NCI-H345 treated with DMSO at 0.1 percent for 48 hours (cell line): Measurements from ENCODE around the gene NUDT12.

Source experiments
- DNase-seq: peaks from one replicate; lab custom pipeline; 2025; ENCODE audit not compliant: unreplicated experiment; lab: John Stamatoyannopoulos, UW

The NUDT12 gene

GRCh38 chr5:103541569-103541968 is 21.0 kb downstream of the NUDT12 start:
- no peak for DNase-seq

DNA sequence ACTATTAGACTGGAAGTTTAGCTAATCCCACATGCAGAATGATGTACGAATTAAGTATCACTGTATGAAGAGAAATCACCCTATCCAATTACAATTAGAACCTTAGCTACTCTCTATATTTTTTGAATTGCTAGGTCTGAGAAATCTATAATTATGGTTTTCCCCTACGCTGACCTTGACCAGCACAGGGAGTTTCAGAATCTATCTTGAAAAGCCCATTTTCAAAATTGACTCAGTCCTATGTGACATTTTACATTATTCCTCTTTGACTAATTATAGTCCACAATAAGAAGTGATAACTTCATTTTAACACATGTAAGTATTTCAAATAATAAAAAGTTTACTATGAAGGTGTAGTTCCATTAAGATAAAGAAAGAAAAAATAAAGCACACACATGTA is 21.5 kb downstream of the NUDT12 start:
- no peak for DNase-seq

DNA sequence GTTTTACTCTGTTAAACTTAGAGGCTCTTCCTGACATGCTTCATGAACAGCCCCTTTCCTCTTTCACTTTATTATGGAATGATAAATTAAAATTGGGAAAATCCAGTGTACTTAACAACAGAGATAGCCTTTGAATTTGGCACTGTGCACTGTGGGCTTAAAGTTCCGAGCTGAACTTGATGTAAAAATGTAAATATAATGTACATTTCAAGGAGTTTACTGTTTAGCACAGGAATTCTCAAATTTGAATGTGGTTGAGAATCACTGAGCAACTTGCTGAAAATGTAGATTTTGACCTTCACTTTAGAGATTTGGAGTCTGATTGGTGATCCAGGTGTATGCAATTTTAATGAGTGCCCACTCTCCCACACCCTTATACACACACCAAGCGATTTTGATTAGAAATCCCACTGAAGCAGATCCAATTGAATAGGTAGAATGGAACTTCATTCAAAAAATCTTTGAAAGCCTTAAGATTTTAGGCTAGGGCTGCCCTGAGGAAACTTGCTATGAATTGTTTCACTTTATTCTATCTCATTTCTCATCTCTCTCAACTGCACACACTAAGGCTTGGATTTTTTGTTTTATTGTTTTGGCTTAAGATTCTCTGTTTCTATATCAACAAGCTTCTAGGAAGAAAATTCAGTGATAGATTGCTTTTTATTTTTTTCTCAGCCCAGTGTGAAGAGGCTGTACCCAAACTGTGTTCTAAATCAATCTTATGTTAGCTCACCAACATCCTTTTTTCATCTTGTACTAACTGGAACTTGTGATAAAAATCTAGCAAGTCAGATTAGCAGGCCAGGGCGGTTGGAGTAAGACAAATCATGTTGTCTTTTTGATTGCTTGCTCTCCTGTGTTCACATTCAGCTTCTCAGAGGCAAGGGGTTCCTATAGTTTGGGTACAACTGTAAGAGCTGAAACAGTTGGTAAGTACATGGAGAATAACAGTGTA is 22.9 kb downstream of the NUDT12 start:
- DNase-seq = no peak

GRCh38 chr5:103532086-103532734 is 30.4 kb downstream of the NUDT12 start:
- DNase-seq = no peak

DNA sequence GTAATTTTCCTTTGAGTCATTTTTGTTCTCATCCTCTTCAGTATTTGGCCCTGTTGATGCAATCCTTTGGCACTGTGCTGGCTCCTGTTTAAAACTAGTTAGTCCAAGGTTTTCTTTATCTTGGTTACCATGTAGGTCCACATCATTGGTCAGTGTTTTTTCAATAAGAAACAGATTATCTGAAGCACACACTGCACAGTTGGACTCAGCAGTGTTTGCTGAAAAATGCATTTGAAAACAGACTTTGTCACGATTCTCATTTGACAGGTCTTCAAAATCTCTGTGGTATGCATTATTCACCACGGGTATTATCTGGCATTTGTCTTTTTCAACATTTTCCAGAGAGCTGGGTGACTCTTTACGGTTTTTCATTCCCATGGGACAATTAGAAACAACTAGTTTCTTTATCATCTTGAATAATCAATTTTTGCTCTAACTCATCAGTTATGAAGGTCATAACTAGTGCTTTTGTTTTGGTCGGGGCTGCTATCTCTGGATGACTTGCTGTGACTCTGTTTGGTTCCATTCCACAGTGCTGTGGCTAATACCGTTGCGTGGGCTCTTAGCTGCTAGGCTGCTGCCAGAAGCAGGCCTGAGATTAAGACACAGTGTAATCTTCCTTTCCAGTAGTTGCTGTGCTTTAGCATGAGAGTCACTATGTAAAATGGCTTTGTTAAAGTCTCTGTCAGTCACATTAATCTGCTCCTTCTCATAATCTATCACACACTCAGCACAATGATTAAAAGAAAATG is 36.2 kb downstream of the NUDT12 start:
- DNase-seq = no peak

GRCh38 chr5:103525361-103525760 is 37.2 kb downstream of the NUDT12 start:
- no peak for DNase-seq

DNA sequence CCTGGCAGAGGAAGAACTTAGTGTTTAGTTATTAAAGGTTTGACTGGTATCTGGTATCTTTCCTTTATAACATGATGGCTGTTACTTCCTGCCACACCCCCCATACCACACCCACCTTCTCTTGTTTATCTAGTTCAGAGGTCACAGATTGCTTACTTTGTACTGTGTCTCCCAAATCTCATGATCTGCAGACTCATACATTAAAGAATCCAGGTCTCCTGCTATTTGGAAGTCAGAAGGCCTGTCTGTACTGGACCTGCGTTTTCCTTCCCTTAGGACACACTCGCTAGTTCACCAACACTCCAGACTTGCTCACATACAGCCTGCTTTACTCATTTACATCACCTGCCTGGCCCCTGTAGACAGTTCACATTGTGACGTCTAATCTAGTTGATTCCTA is 39.3 kb downstream of the NUDT12 start:
- no peak for DNase-seq

GRCh38 chr5:103522586-103522985 is 40.0 kb downstream of the NUDT12 start:
- DNase-seq = no peak

GRCh38 chr5:103519550-103519949 is 43.0 kb downstream of the NUDT12 start:
- no peak for DNase-seq

- no peak for DNase-seq
These were observed 48.2 kb downstream of the NUDT12 start for GRCh38 chr5:103514371-103514770.

DNA sequence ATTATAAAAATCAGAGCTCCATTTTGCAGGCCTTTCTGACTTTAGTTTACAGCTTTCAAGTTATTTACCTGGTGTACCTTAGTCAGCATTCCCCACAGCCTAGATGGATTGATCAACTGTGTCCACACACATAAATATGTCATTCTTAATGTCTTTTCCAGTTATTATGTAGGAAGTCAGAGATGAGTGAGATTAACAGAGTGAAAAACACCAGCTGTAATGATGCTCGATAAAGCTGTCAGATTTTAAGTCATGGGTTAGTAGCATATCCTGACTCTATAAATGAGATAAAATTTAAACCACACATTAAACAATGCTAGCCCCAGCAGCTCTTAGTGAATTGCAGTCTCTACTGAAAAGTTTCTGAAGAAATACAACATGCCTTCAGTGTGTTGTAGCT is 48.9 kb downstream of the NUDT12 start:
- DNase-seq = no peak

DNA sequence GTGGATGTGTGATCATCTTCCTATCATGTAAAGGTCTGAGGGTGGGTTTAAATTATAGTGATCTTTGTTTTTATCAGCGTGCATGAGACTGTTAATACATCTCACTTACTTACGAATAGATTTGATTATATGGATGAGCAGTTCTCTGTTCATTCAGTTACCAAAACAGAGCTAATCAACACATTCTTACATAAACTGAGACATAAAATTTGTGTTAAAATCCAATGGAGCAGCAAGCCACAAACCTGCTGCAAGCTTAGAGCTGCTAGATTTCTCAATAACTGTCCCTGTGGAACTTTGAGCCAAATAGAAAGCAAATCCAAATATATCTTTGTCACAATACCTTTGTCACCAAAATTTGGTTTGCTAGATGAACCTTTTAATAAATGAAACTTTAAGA is 50.1 kb downstream of the NUDT12 start:
- no peak for DNase-seq

DNA sequence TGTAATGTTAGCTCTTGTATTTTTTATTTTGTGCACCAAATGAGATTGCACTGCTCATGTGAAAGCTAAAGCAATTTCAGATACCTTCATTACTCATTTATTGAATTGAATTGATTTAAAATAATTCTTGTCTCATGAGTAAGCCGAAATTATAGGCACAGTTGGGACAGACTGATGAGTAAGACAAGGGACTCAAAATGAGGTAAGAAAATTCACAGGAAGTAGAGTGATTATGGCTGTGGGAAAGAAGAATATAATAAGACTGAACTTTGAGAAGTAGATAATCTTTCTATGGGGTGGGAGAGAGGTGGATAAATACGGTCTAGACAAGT is 51.1 kb downstream of the NUDT12 start:
- no peak for DNase-seq

DNA sequence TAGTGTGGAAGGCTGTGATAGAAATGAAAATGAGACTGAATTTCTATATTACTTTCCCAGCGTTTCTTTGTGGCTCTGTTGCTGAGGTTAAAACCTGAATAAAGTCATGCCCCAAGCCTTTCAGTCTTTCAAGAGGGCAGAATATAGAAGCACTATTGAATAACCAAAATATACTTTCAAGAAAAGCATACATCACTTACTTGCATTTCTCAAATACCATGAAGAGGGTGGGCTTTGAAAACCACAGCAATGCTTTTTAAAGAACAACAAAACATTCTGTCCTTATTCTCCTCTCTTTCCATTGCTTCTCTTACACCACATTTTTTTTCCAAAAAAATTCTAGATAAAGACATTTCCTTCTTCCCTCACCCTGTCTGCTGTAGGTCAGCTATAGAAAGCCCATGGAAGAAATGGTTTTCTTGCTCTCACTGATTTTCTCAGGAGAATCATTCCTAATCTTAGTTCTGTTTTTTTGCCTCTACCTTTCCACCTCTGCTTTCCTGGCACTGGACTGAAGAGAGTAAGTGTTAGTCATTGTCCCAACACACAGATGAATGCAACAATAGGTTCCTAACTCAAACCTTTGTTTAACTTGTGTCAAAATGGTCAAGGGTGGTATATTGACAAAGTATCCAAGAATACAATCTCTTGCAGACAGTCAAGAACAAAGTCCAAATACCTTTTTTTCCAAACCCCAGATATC is 51.6 kb downstream of the NUDT12 start:
- no peak for DNase-seq

DNA sequence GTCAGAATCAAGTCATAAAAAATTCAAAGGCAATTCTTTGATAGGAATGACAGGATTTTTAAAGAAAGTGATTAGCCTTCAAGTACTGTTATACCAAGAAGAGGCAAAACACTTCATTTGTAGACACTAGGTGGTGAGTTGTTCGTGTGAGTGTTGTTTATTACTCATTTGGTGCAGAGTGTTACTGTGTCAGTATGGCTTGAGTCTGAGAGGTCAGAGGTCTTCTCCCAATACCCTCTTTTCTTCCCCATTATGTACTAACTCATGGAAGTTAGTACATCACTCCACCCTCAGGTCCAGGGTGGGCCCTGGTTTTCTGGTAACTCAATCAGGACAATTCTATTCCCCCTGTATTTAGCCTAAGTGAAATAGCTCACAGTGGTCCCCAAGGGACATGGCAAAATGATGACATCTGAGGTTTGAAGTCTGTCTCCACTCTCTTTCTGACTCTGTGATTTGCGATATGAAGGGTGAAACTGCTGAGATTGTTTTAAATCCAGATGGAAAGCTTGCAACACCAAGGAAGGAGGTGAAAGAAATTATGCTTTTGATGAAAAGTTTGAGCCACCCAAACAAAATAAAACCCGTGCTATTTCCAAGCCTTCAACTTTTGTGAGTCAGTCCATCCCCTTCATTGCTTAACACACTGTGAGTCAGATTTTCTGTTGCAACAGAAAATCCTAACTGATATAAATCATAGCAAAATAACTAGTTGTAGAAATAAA is 56.8 kb downstream of the NUDT12 start:
- no peak for DNase-seq

- DNase-seq = no peak
These were observed 59.5 kb downstream of the NUDT12 start for GRCh38 chr5:103503066-103503465.

DNA sequence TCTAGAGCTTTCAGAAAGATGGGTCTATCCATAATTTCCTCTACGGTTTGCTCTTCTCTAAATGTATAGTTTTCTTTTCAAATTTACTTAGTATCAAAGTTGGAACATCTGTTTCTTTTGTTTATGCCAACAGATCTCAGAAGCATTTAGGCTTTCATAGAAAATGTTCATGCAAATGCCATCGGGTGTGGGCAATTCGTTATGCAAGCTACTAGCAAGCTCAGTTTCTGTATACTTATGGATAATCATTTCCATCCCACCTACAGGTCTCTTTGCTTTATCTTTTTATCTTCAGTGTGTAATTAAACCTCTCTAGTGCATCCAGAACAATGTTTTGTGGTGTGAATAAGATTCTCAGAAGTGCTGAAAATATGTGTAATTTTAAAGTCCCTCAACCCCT is 59.9 kb downstream of the NUDT12 start:
- DNase-seq = no peak
